LNCaP clone FGC (cell line): ENCODE data around the gene LMO3.

Source experiments
- DNase-seq: peaks from one replicate; pipeline ENCODE4 v3.0.0-alpha.2; 2011; ENCODE audit warnings: low read depth
- H3K4me3 ChIP-seq: 2 replicates; pipeline ENCODE4 v1.5.1; 2011; ENCODE audit warnings: mild to moderate bottlenecking, low read depth, low read length, control low read depth
- CTCF ChIP-seq: IDR thresholded peaks from 2 replicates; pipeline ENCODE4 v1.5.1; 2012; ENCODE audit warnings: mild to moderate bottlenecking; ENCODE audit not compliant: control insufficient read depth, insufficient read depth; ENCODE audit errors: extremely low read depth

LMO3 gene

GRCh38 chr12:16606117-16606200 lies at the start of gene LMO3:
Gene LMO3, minus strand, starts transcription at chr12:16606162. Its CDS starts 5,302 bp downstream, at chr12:16600860.
- DNase-seq = no peak
- TF ChIP-seq CTCF = no peak
- H3K4me3 ChIP-seq = peak within 1 kb of the TSS; percentile 29

GRCh38 chr12:16636435-16637055 lies 30.6 kb upstream of the LMO3 start:
- DNase-seq = no peak
- no peak overlapping the region for H3K4me3 ChIP-seq
- no peak for TF ChIP-seq CTCF

- no peak for TF ChIP-seq CTCF
- no peak for DNase-seq
- H3K4me3 ChIP-seq = no peak overlapping the region
These were observed 28.8 kb upstream of the LMO3 start for GRCh38 chr12:16634786-16635185.

GRCh38 chr12:16626991-16627390 lies 21.0 kb upstream of the LMO3 start:
- no peak for TF ChIP-seq CTCF
- H3K4me3 ChIP-seq = no peak overlapping the region
- DNase-seq = no peak

- no peak for DNase-seq
- TF ChIP-seq CTCF = no peak
- no peak overlapping the region for H3K4me3 ChIP-seq
These were observed 16.4 kb upstream of the LMO3 start for GRCh38 chr12:16622338-16622737.

- DNase-seq = no peak
- TF ChIP-seq CTCF = no peak
- no peak overlapping the region for H3K4me3 ChIP-seq
These were observed 13.6 kb upstream of the LMO3 start for GRCh38 chr12:16619537-16619936.

GRCh38 chr12:16618256-16618655 lies 12.3 kb upstream of the LMO3 start:
- TF ChIP-seq CTCF = no peak
- no peak for DNase-seq

More at GRCh38 chr12:16618256-16618655, 12.3 kb upstream of the LMO3 start:
- no peak overlapping the region for H3K4me3 ChIP-seq
